HEK293T (cell line): ENCODE measurements around the gene HTD2.

ENCODE experiments used
- ARNT ChIP-seq: fragments of 450-650 bp; IDR thresholded peaks from 2 replicates; pipeline ENCODE4 v1.6.1; 2017; ENCODE audit warnings: mild to moderate bottlenecking
- BHLHE40 ChIP-seq: fragments of 450-650 bp; IDR thresholded peaks from 2 replicates; pipeline ENCODE4 v1.6.1; 2016; ENCODE audit warnings: mild to moderate bottlenecking, moderate library complexity, borderline replicate concordance
- CTBP1 ChIP-seq: fragments of 450-650 bp; IDR thresholded peaks from 2 replicates; pipeline ENCODE4 v1.6.1; 2016; ENCODE audit warnings: borderline replicate concordance
- ELF4 ChIP-seq: fragments of 450-650 bp; IDR thresholded peaks from 2 replicates; pipeline ENCODE4 v1.6.1; 2017; ENCODE audit warnings: antibody characterized with exemption
- FOXA1 ChIP-seq: fragments of 450-650 bp; IDR thresholded peaks from 2 replicates; pipeline ENCODE4 v1.6.1; 2016; ENCODE audit warnings: mild to moderate bottlenecking
- FOXK2 ChIP-seq: fragments of 450-650 bp; IDR thresholded peaks from 2 replicates; pipeline ENCODE4 v1.6.1; 2016; ENCODE audit warnings: mild to moderate bottlenecking
- FOXM1 ChIP-seq: fragments of 450-650 bp; IDR thresholded peaks from 2 replicates; pipeline ENCODE4 v1.6.1; 2017; ENCODE audit warnings: mild to moderate bottlenecking, borderline replicate concordance
- HDGF ChIP-seq: fragments of 450-650 bp; IDR thresholded peaks from 2 replicates; pipeline ENCODE4 v1.6.1; 2017; ENCODE audit warnings: antibody characterized with exemption, borderline replicate concordance
- L3MBTL2 ChIP-seq: fragments of 450-650 bp; conservative IDR thresholded peaks from 2 replicates; pipeline ENCODE4 v1.6.1; 2016; ENCODE audit warnings: mild to moderate bottlenecking
- LEF1 ChIP-seq: fragments of 450-650 bp; IDR thresholded peaks from 2 replicates; pipeline ENCODE4 v1.6.1; 2017; ENCODE audit warnings: mild to moderate bottlenecking, borderline replicate concordance
- PKNOX1 ChIP-seq: fragments of 450-650 bp; IDR thresholded peaks from 2 replicates; pipeline ENCODE4 v1.6.1; 2016
- SP1 ChIP-seq: fragments of 450-650 bp; IDR thresholded peaks from 2 replicates; pipeline ENCODE4 v1.6.1; 2017
- SUZ12 ChIP-seq: fragments of 450-650 bp; IDR thresholded peaks from 2 replicates; pipeline ENCODE4 v1.6.1; 2016; ENCODE audit warnings: mild to moderate bottlenecking
- TARDBP ChIP-seq: fragments of 450-650 bp; IDR thresholded peaks from 2 replicates; pipeline ENCODE4 v1.6.1; 2016

DNA sequence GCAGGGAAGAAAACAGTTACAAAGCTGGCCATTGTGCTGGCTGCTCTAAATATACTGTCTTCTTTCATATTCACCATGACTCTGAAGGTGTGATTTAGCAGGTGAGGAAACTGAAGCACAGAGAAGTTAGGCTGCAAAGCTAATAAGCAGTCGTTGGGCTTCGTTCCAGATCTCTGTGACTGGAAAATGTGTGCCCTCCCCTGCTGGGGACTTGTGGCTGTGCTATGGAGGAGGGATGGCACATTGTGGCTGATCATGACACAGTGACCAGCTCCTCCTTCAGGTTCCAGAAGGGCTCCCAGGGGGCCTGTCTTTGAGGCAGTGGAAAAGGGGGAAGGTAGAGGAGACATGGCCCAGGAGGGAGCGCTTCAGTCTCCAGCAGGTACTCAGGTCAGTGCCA lies 45.6 kb downstream of the HTD2 start:
- TF ChIP-seq L3MBTL2: no peak
- no peak for TF ChIP-seq ELF4
- no peak for TF ChIP-seq SP1
- TF ChIP-seq FOXK2: no peak
- no peak for TF ChIP-seq FOXA1
- no peak for TF ChIP-seq FOXM1
- no peak for TF ChIP-seq SUZ12
- TF ChIP-seq LEF1: no peak
- TF ChIP-seq CTBP1: no peak
- no peak for TF ChIP-seq ARNT
- no peak for TF ChIP-seq BHLHE40
- no peak for TF ChIP-seq HDGF
- no peak for TF ChIP-seq TARDBP
- TF ChIP-seq PKNOX1: no peak
